K562 (cell line): ENCODE data around the gene GPS2. TPM values are rescaled to one million over a fixed set of nuclear protein-coding genes. Genes with fewer than 3 reads are reported as not detected.

Experiments used
- ATAC-seq: fragments of 200-7000 bp; cut with Tn5 transposase; 3 replicates; pipeline ENCODE4 v1.9.1; 2020; ENCODE audit warnings: moderate library complexity
- BruUV-seq: library from RNA; stranded (reverse); fragments of 400-500 nt; replicated peaks from 2 replicates; lab custom pipeline; 2021; lab: Mats Ljungman, UMichigan
- CTCF ChIA-PET: fragments of 300-600 bp; formaldehyde crosslinking; extraction: SDS; loops from one replicate; lab custom pipeline; 2021; ENCODE audit warnings: low intra/inter-chr PET ratio; lab: Yijun Ruan, JAX
- POLR2A ChIA-PET: fragments of 300-600, 350-650 bp; sonication (Branson Sonifier 250); formaldehyde crosslinking; extraction: SDS; loops from one replicate; lab custom pipeline; 2021; ENCODE audit warnings: antibody characterized with exemption, inconsistent platforms; lab: Yijun Ruan, JAX
- DNase-seq, 4 experiments: peaks; one replicate each; pipeline versions ENCODE4 v3.0.0 to v3.0.0-alpha.2; 2011 to 2018; ENCODE audit warnings: low spot score in 3 of 4, mixed read lengths in 3 of 4; ENCODE audit errors: extremely low read depth in 1 of 4
- FAIRE-seq: peaks from 2 replicates; lab custom pipeline; 2011; peaks lifted over from hg19 to GRCh38; lab: Jason Lieb, UNC
- H2AFZ ChIP-seq: 2 replicates; pipeline ENCODE4 v1.6.0; 2011; ENCODE audit warnings: low read depth, low read length, control low read depth, inconsistent platforms
- H3K27ac ChIP-seq: fragments of 200-600 bp; 3 replicates; pipeline ENCODE4 v1.8.0; 2011; ENCODE audit warnings: low read depth, mild to moderate bottlenecking, control low read depth, inconsistent platforms, low read length, moderate library complexity, mixed read lengths; ENCODE audit errors: extremely low read depth
- H3K27me3 ChIP-seq, 2 experiments: fragments of 300-600 bp in 1 of 2; 2 replicates in 1 of 2; 3 replicates in 1 of 2; pipeline versions ENCODE4 v1.6.0 to v1.8.0; 2011; ENCODE audit warnings: inconsistent platforms in 2 of 2, low read length in 2 of 2, mild to moderate bottlenecking in 1 of 2, mixed read lengths in 1 of 2, moderate library complexity in 1 of 2; ENCODE audit not compliant: control insufficient read depth in 2 of 2, insufficient read depth in 2 of 2
- H3K36me3 ChIP-seq: fragments of 300-600 bp; 3 replicates; pipeline ENCODE4 v1.8.0; 2011; ENCODE audit warnings: mild to moderate bottlenecking, low read length, inconsistent platforms; ENCODE audit not compliant: control insufficient read depth, insufficient read depth
- H3K4me1 ChIP-seq, 2 experiments: fragments of 200-600 bp in 1 of 2; replicated peaks in 1 of 2; 2 replicates in 1 of 2; 3 replicates in 1 of 2; pipeline versions ENCODE4 v1.5.1 to v1.8.0; 2011; ENCODE audit warnings: inconsistent platforms in 2 of 2, low read length in 2 of 2, mild to moderate bottlenecking in 1 of 2, mixed read lengths in 1 of 2, moderate library complexity in 1 of 2; ENCODE audit not compliant: control insufficient read depth in 2 of 2, insufficient read depth in 2 of 2
- H3K4me2 ChIP-seq: 2 replicates; pipeline ENCODE4 v1.6.1; 2011; ENCODE audit warnings: low read length, control low read depth, inconsistent platforms, mixed read lengths; ENCODE audit not compliant: insufficient read depth
- H3K4me3 ChIP-seq: fragments of 200-600 bp; sonication (generic), shearing (Covaris generic); 2 replicates; pipeline ENCODE4 v1.5.1; 2016; ENCODE audit warnings: control low read depth, inconsistent platforms
- H3K79me2 ChIP-seq: fragments of 200-600 bp; 3 replicates; pipeline ENCODE4 v1.8.0; 2011; ENCODE audit warnings: low read length, inconsistent platforms; ENCODE audit not compliant: control insufficient read depth, insufficient read depth
- H3K9ac ChIP-seq, 2 experiments: 2 replicates each; pipeline versions ENCODE4 v1.6.0 to v1.6.1; 2011; ENCODE audit warnings: low read depth in 2 of 2, low read length in 2 of 2, control low read depth in 1 of 2, inconsistent platforms in 1 of 2, mild to moderate bottlenecking in 1 of 2, mixed read lengths in 1 of 2; ENCODE audit not compliant: insufficient read depth in 1 of 2
- H3K9me1 ChIP-seq: one replicate; pipeline ENCODE4 v1.6.0; 2011; ENCODE audit warnings: inconsistent platforms, mild to moderate bottlenecking, low read length, moderate library complexity; ENCODE audit not compliant: control insufficient read depth, insufficient read depth
- H3K9me3 ChIP-seq: replicated peaks from 2 replicates; pipeline ENCODE4 v1.5.1; 2011; ENCODE audit warnings: low read depth, low read length, inconsistent platforms; ENCODE audit not compliant: control insufficient read depth, insufficient read depth
- H4K20me1 ChIP-seq: replicated peaks from 2 replicates; pipeline ENCODE4 v1.6.1; 2011; ENCODE audit warnings: low read length, inconsistent platforms, mixed read lengths; ENCODE audit not compliant: control insufficient read depth, insufficient read depth
- CXXC5 ChIP-seq: fragments of 250-450 bp; sonication (Bioruptor Pico); IDR thresholded peaks from 2 replicates; pipeline ENCODE4 v1.8.0; 2022; ENCODE audit warnings: inconsistent platforms, mild to moderate bottlenecking, moderate library complexity
- E2F8 ChIP-seq: fragments of 450-650 bp; IDR thresholded peaks from 2 replicates; pipeline ENCODE4 v1.7.1; 2018; ENCODE audit warnings: mild to moderate bottlenecking, low read depth; ENCODE audit not compliant: partially characterized antibody
- EP400 ChIP-seq: fragments of 450-650 bp; IDR thresholded peaks from 2 replicates; pipeline ENCODE4 v1.6.1; 2017; ENCODE audit warnings: antibody characterized with exemption, mild to moderate bottlenecking, moderate library complexity
- FOXM1 ChIP-seq, 2 experiments: fragments of 450-650 bp in 1 of 2; sonication (generic) in 1 of 2; formaldehyde crosslinking in 1 of 2; IDR thresholded peaks; 2 replicates each; pipeline versions ENCODE4 v1.6.1 to v1.9.0; 2017 to 2022; ENCODE audit warnings: low read depth in 2 of 2, mild to moderate bottlenecking in 2 of 2, missing genetic modification reagents in 1 of 2, moderate library complexity in 1 of 2
- HDAC1 ChIP-seq, 2 experiments: fragments of 450-650 bp; IDR thresholded peaks; 2 replicates each; pipeline ENCODE4 v1.6.1; 2016 to 2017; ENCODE audit warnings: inconsistent platforms in 1 of 2, mild to moderate bottlenecking in 1 of 2, moderate library complexity in 1 of 2
- HES1 ChIP-seq: fragments of 450-650 bp; IDR thresholded peaks from 2 replicates; pipeline ENCODE4 v1.6.1; 2016; ENCODE audit warnings: low read depth, mild to moderate bottlenecking, moderate library complexity
- HMGN3 ChIP-seq: IDR thresholded peaks from 2 replicates; pipeline ENCODE4 v1.6.1; 2011; ENCODE audit warnings: borderline replicate concordance, low read depth, mild to moderate bottlenecking, mixed read lengths, low read length; ENCODE audit not compliant: insufficient read length; ENCODE audit errors: extremely low read depth
- KAT7 ChIP-seq: sonication (generic); formaldehyde crosslinking; IDR thresholded peaks from 2 replicates; pipeline ENCODE4 v1.8.0; 2022; ENCODE audit warnings: missing genetic modification reagents, mild to moderate bottlenecking, borderline replicate concordance
- MYC ChIP-seq, 2 experiments: fragments of 250-450 bp in 1 of 2; sonication (Bioruptor Pico) in 1 of 2; IDR thresholded peaks; 2 replicates each; pipeline versions ENCODE4 v1.5.1 to v1.6.1; 2012 to 2021; ENCODE audit warnings: low read depth in 2 of 2, borderline replicate concordance in 1 of 2, improper control_type of control experiment in 1 of 2, low read length in 1 of 2, mild to moderate bottlenecking in 1 of 2, moderate library complexity in 1 of 2
- SAP30 ChIP-seq: fragments of 200-600 bp; sonication (generic); IDR thresholded peaks from 2 replicates; pipeline ENCODE4 v1.6.1; 2012; ENCODE audit warnings: borderline replicate concordance, low read depth, mild to moderate bottlenecking, moderate library complexity, low read length, control low read depth, inconsistent platforms; ENCODE audit not compliant: insufficient read depth, poor library complexity, severe bottlenecking
- U2AF2 ChIP-seq: fragments of 200-400 bp; formaldehyde crosslinking; optimal IDR thresholded peaks from 2 replicates; pipeline ENCODE3; 2017; ENCODE audit warnings: low read depth, mild to moderate bottlenecking, low read length
- VEZF1 ChIP-seq: fragments of 200-800 bp; sonication (Bioruptor generic); IDR thresholded peaks from 2 replicates; pipeline ENCODE4 v1.6.1; 2017; ENCODE audit warnings: missing genetic modification characterization, missing compliant biosample characterization
- WGBS: fragments of 100-300 bp; shearing (Covaris generic); methylation state at CpG from one replicate; pipeline ENCODE4 v1.1.6; 2016; ENCODE audit warnings: low coverage, mixed read lengths; ENCODE audit not compliant: insufficient coverage; ENCODE audit errors: missing lambda C conversion rate; 5-methylcytosine and 5-hydroxymethylcytosine counted together
- in situ Hi-C: fragments of 300-500 bp; cut with MboI; formaldehyde crosslinking; loops from 4 replicates; pipeline ENCODE4 v1.15.0; 2018; ENCODE audit warnings: inconsistent platforms, mixed read lengths
- intact Hi-C: fragments of 100-400 bp; cut with micrococcal nuclease; formaldehyde crosslinking; loops from 2 replicates; pipeline ENCODE4 v1.14.2; 2022
- polyA plus RNA-seq, 8 experiments: library from polyadenylated mRNA; depleted of rRNA in 4 of 8; stranded (reverse) in 5 of 8; unstranded in 3 of 8; fragments of >200 nt; fragmentation: Nextera tagmentation in 2 of 8; fragmentation: Illumina TruSeq in 1 of 8; extraction: Ambion mirVana in 2 of 8; extraction: Trizol in 1 of 8; gene quantifications; 2 replicates each; pipeline versions ENCODE4 v1.2.1 to v1.2.3, GENCODE V29; 2011 to 2014; ENCODE audit warnings: inconsistent platforms in 1 of 8, missing spikeins in 1 of 8
- total RNA-seq, 7 experiments: library from RNA; depleted of rRNA in 6 of 7; stranded (reverse); fragments of >200 nt in 6 of 7; fragmentation: Illumina TruSeq in 2 of 7; extraction: Trizol in 2 of 7; gene quantifications; 2 replicates each; pipeline versions ENCODE4 v1.2.1 to v1.2.3, GENCODE V29; 2011 to 2021; ENCODE audit warnings: low replicate concordance in 1 of 7

GPS2 gene
- total and polyA plus RNA-seq, 9 of the 15 experiments (the other 6 are each of a cell fraction or from before 2014, with no cell fraction given): 18.3 to 75.7 (median 37.0) TPM

- in situ Hi-C loops: loop anchor here (5.0 kb wide), 1 partner anchor 61 kb away; no protein-coding TSS in a partner anchor
- H3K27me3 ChIP-seq: no peaks in the 10 kb centered on the region
- peak; percentile 90 for ATAC-seq
- FAIRE-seq: peak; percentile 94
- H3K9me1 ChIP-seq: no peaks in the 10 kb centered on the region
- H4K20me1 ChIP-seq: no peaks in the 10 kb centered on the region; the same call in 1 of the 2 replicates
- H2AFZ ChIP-seq: peak within 1 kb of the TSS; percentile 91
- ChIA-PET POLR2A (interaction anchor here (0.6 to 1.8 kb wide), 6 partner anchors 13 to 875 kb away, joined by 3 to 6 read pairs (median 4); no protein-coding TSS in a partner anchor), CTCF (interaction anchor here (2.1 to 2.3 kb wide), 2 partner anchors 15 to 64 kb away, joined by 19 to 32 read pairs; no protein-coding TSS in a partner anchor)
- H3K36me3 ChIP-seq: 0 out of 3 replicates have a peak, but pooled peaks cover 3% of the 10 kb centered on the region
- no peaks in the 10 kb centered on the region for H3K9me3 ChIP-seq
- H3K9ac ChIP-seq: peak within 1 kb of the TSS; percentile 65 to 97
- peak within 1 kb of the TSS; percentile 84 for H3K4me2 ChIP-seq
- DNase-seq: peak; percentile 96 to 98 (median 97)
- peak within 1 kb of the TSS; percentile 74 for H3K27ac ChIP-seq
- peaks cover 15 to 44% of the 10 kb centered on the region in 2 experiments; a peak in 4 of 5 replicates for H3K4me1 ChIP-seq
- no peaks in the 10 kb centered on the region; the same call in 2 of the 3 replicates for H3K79me2 ChIP-seq
- peak within 1 kb of the TSS; percentile 65 for H3K4me3 ChIP-seq
- WGBS: 0% methylated on average over 37 of the region's 71 CpGs
- intact Hi-C loops: loop anchor here (2.0 to 5.0 kb wide), 2 partner anchors 44 to 63 kb away; partner anchors contain the start of gene PHF23
- BruUV-seq: no TSS peak
- TF ChIP-seq MYC (IDR thresholded peaks at IDR 0.05; ENCODE audit: low read depth, low read length): peak; percentile 92
- TF ChIP-seq MYC (CRISPR knock-in tag; IDR thresholded peaks at IDR 0.05; ENCODE audit: borderline replicate concordance, low read depth): peak; percentile 46; the same call in 1 of the 2 replicates
- TF ChIP-seq HDAC1 (IDR thresholded peaks at IDR 0.05): peak in 1 of 2 experiments; percentile 68; a peak in 2 of 4 replicates
- TF ChIP-seq SAP30: peak; percentile 87
- TF ChIP-seq FOXM1 (IDR thresholded peaks at IDR 0.05; ENCODE audit: low read depth): no peak
- no peak for TF ChIP-seq FOXM1 (CRISPR knock-in tag; IDR thresholded peaks at IDR 0.05; ENCODE audit: low read depth)
- TF ChIP-seq E2F8: peak; percentile 73
- TF ChIP-seq U2AF2: no peak
- peak; percentile 45 for TF ChIP-seq HMGN3
- TF ChIP-seq VEZF1: peak; percentile 56
- 0 out of 2 replicates have a peak, but pooled peaks have one; percentile 12 for TF ChIP-seq KAT7 (CRISPR knock-in tag)
- TF ChIP-seq EP400: peak; percentile 40; the same call in 1 of the 2 replicates
- peak; percentile 14; the same call in 1 of the 2 replicates for TF ChIP-seq CXXC5 (CRISPR knock-in tag)
- 0 out of 2 replicates have a peak, but pooled peaks have one; percentile 8 for TF ChIP-seq HES1
Measured at GRCh38 chr17:7281074-7281952, 33.8 kb downstream of the GPS2 start, which contains the start of gene SLC2A4. Gene SLC2A4 (plus strand): TSS chr17:7281718. CDS start chr17:7281935, 217 bp downstream.
